Breast epithelium (tissue), 4 donors: Measurements from ENCODE around the gene OTUD5. TPM values are rescaled to one million over a fixed set of nuclear protein-coding genes. Genes with fewer than 3 reads are reported as not detected.

Experiments used
- DNase-seq, 2 donors: peaks; one replicate each; pipeline ENCODE4 v3.0.0-alpha.2; 2019; ENCODE audit warnings: low spot score in 2 of 2
- H3K27ac ChIP-seq, 2 donors: fragments of 200-600 bp; sonication (generic) in 1 of 2; one replicate each; pipeline ENCODE4 v1.5.1; 2016 to 2019; ENCODE audit warnings: mild to moderate bottlenecking in 1 of 2
- H3K27me3 ChIP-seq, 2 donors: fragments of 200-600 bp; sonication (generic) in 1 of 2; one replicate each; pipeline versions ENCODE4 v1.5.1 to v1.6.0; 2017 to 2019; ENCODE audit warnings: control low read depth in 1 of 2, mild to moderate bottlenecking in 1 of 2
- H3K36me3 ChIP-seq: fragments of 200-600 bp; one replicate; pipeline ENCODE4 v1.5.1; 2019
- H3K4me1 ChIP-seq, 2 donors: fragments of 200-600 bp; sonication (generic); one replicate each; pipeline ENCODE4 v1.5.1; 2016 to 2019; ENCODE audit warnings: control low read depth in 1 of 2
- H3K4me3 ChIP-seq, 3 donors: fragments of 200-600 bp; sonication (generic); 1 replicate in 2 of 3; 2 replicates in 1 of 3; pipeline ENCODE4 v1.5.1; 2016 to 2019; ENCODE audit warnings: mild to moderate bottlenecking in 3 of 3, moderate library complexity in 2 of 3
- H3K9me3 ChIP-seq, 2 donors: fragments of 200-600 bp; sonication (generic) in 1 of 2; one replicate each; pipeline ENCODE4 v1.5.1; 2016 to 2019; ENCODE audit warnings: control low read depth in 1 of 2
- CTCF ChIP-seq, 3 donors: fragments of 450-650 bp; IDR thresholded peaks; one replicate each; pipeline ENCODE4 v1.5.1; 2016 to 2017; ENCODE audit warnings: antibody characterized with exemption in 3 of 3, mild to moderate bottlenecking in 3 of 3, moderate library complexity in 3 of 3
- POLR2A ChIP-seq: fragments of 450-650 bp; IDR thresholded peaks from one replicate; pipeline ENCODE4 v1.6.1; 2016; ENCODE audit warnings: antibody characterized with exemption, mild to moderate bottlenecking, moderate library complexity
- POLR2AphosphoS5 ChIP-seq, 3 donors: sonication (generic); formaldehyde crosslinking; IDR thresholded peaks; one replicate each; pipeline ENCODE4 v1.6.1; 2017; ENCODE audit warnings: antibody characterized with exemption in 3 of 3
- intact Hi-C: fragments of 100-400 bp; cut with DNase I; formaldehyde crosslinking; loops from one replicate; pipeline ENCODE4 v1.15.1; 2023; ENCODE audit warnings: low total_unique reads
- total RNA-seq, 3 donors: library from RNA; depleted of rRNA; stranded (reverse); fragments of >200 nt; gene quantifications; one replicate each; pipeline ENCODE4 v1.1.0, GENCODE V29; 2016

Gene OTUD5
- total RNA-seq, 3 donors from 2014 or later, result 35.8 to 37.9 (median 36.1) TPM

- Histone ChIP-seq H3K4me3 (no peak overlapping the region), H3K27ac (no peak overlapping the region), H3K4me1 (no peaks in the 10 kb centered on the region), H3K27me3 (peaks cover 0 to 40% of the 10 kb centered on the region in 2 donors), H3K36me3 (no peaks in the 10 kb centered on the region), H3K9me3 (no peaks in the 10 kb centered on the region)
- DNase-seq, result no peak
- TF ChIP-seq CTCF (IDR thresholded peaks at IDR 0.05) (no peak), POLR2A (no peak), POLR2AphosphoS5 (IDR thresholded peaks at IDR 0.05) (no peak)
- intact Hi-C loops, result no loop called here
Observed at GRCh38 chrX:48976086-48976485, 18.7 kb upstream of the OTUD5 start.

- Histone ChIP-seq H3K27me3 (peaks cover 0 to 40% of the 10 kb centered on the region in 2 donors), H3K4me3 (no peak overlapping the region), H3K36me3 (no peaks in the 10 kb centered on the region), H3K9me3 (no peaks in the 10 kb centered on the region), H3K27ac (no peak overlapping the region), H3K4me1 (no peaks in the 10 kb centered on the region)
- no peak for DNase-seq
- intact Hi-C loops, result no loop called here
- TF ChIP-seq CTCF (IDR thresholded peaks at IDR 0.05), result no peak
- TF ChIP-seq POLR2A, result no peak
- TF ChIP-seq POLR2AphosphoS5 (IDR thresholded peaks at IDR 0.05), result no peak
Observed at GRCh38 chrX:48975541-48975940, 18.1 kb upstream of the OTUD5 start.

GRCh38 chrX:48975041-48975440, 17.6 kb upstream of the OTUD5 start:
- DNase-seq, result no peak
- Histone ChIP-seq H3K9me3 (no peaks in the 10 kb centered on the region), H3K27me3 (peaks cover 0 to 43% of the 10 kb centered on the region in 2 donors), H3K36me3 (no peaks in the 10 kb centered on the region), H3K4me3 (no peak overlapping the region), H3K4me1 (no peaks in the 10 kb centered on the region), H3K27ac (no peak overlapping the region)
- intact Hi-C loops, result no loop called here
- no peak for TF ChIP-seq POLR2A
- no peak for TF ChIP-seq CTCF (IDR thresholded peaks at IDR 0.05)
- TF ChIP-seq POLR2AphosphoS5 (IDR thresholded peaks at IDR 0.05), result no peak

- no peak overlapping the region for H3K4me3 ChIP-seq
- DNase-seq, result no peak
- no peaks in the 10 kb centered on the region for H3K9me3 ChIP-seq
- H3K4me1 ChIP-seq, result no peaks in the 10 kb centered on the region
- no peak overlapping the region for H3K27ac ChIP-seq
- H3K36me3 ChIP-seq, result no peaks in the 10 kb centered on the region
- TF ChIP-seq POLR2A, result no peak
- no peak for TF ChIP-seq CTCF (IDR thresholded peaks at IDR 0.05)
- peaks cover 0 to 43% of the 10 kb centered on the region in 2 donors for H3K27me3 ChIP-seq
- intact Hi-C loops, result loop anchor here (5.0 kb wide), 1 partner anchor 1402 kb away; no protein-coding TSS in a partner anchor
Observed at GRCh38 chrX:48974574-48974973, 17.2 kb upstream of the OTUD5 start.

- DNase-seq, result no peak
Observed at GRCh38 chrX:48974033-48974432, 16.6 kb upstream of the OTUD5 start.

More at GRCh38 chrX:48974033-48974432, 16.6 kb upstream of the OTUD5 start:
- no peaks in the 10 kb centered on the region for H3K4me1 ChIP-seq
- intact Hi-C loops, result loop anchor here (5.0 kb wide), 1 partner anchor 1402 kb away; no protein-coding TSS in a partner anchor
- H3K27ac ChIP-seq, result no peak overlapping the region
- H3K4me3 ChIP-seq, result no peak overlapping the region
- no peaks in the 10 kb centered on the region for H3K36me3 ChIP-seq
- peaks cover 0 to 43% of the 10 kb centered on the region in 2 donors for H3K27me3 ChIP-seq
- TF ChIP-seq CTCF (IDR thresholded peaks at IDR 0.05) (no peak), POLR2AphosphoS5 (IDR thresholded peaks at IDR 0.05) (no peak), POLR2A (no peak)
- no peaks in the 10 kb centered on the region for H3K9me3 ChIP-seq
